Epithelial cell of esophagus (primary cell): Measurements from ENCODE around the gene SLC4A5.

Experiments
- DNase-seq: peaks from one replicate; pipeline ENCODE4 v3.0.0; 2010; ENCODE audit warnings: low read depth
- H3K4me3 ChIP-seq: 2 replicates; pipeline ENCODE4 v1.5.1; 2011; ENCODE audit warnings: mild to moderate bottlenecking, low read length, control low read depth
- TF ChIP-seq, protein P1 (sequence below): IDR thresholded peaks from 2 replicates; pipeline ENCODE4 v1.5.1; 2011; ENCODE audit warnings: low read depth, mild to moderate bottlenecking, low read length, control low read depth, inconsistent platforms; ENCODE audit not compliant: insufficient read depth; ENCODE audit errors: missing control alignments

The SLC4A5 gene

DNA sequence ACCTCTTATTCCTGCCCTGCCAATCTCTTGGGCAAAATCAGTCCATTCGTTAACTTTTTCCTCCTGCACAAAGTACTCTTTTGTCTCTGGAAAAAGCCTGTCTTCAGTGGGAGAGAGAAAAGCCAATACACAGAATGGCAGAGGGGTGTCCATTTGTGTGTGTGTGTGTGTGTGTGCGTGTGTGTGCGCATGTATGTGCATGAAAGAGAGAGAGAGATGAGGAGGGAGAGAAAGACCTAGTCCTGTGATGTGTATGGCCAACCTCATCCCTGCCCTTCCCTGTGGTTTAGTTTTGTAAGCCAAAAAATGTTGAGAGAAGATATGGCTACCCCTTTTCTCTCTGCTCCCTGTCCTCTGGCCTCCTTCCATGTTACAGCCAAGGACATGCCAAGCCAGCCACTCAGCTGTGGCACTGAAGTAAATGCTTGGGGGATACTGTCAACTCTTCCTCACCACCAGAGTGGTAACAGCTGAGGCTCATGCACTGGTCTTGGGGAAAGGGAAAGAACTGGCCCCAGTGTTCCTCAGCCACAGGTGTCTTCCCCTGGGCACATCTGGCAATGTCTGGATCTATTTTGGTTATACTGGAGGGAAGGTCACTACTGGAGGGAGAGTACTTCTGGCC lies 10.6 kb downstream of the SLC4A5 start:
- no peak overlapping the region for H3K4me3 ChIP-seq
- TF ChIP-seq, protein P1, sequence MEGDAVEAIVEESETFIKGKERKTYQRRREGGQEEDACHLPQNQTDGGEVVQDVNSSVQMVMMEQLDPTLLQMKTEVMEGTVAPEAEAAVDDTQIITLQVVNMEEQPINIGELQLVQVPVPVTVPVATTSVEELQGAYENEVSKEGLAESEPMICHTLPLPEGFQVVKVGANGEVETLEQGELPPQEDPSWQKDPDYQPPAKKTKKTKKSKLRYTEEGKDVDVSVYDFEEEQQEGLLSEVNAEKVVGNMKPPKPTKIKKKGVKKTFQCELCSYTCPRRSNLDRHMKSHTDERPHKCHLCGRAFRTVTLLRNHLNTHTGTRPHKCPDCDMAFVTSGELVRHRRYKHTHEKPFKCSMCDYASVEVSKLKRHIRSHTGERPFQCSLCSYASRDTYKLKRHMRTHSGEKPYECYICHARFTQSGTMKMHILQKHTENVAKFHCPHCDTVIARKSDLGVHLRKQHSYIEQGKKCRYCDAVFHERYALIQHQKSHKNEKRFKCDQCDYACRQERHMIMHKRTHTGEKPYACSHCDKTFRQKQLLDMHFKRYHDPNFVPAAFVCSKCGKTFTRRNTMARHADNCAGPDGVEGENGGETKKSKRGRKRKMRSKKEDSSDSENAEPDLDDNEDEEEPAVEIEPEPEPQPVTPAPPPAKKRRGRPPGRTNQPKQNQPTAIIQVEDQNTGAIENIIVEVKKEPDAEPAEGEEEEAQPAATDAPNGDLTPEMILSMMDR: no peak
- no peak for DNase-seq

- no peak for DNase-seq
- no peak overlapping the region for H3K4me3 ChIP-seq
- TF ChIP-seq, protein P1: no peak
Observed at GRCh38 chr2:74328573-74328972, 14.6 kb downstream of the SLC4A5 start.

- no peak for DNase-seq
- TF ChIP-seq, protein P1: no peak
- H3K4me3 ChIP-seq: no peak overlapping the region
Observed at GRCh38 chr2:74328074-74328473, 15.1 kb downstream of the SLC4A5 start.

- no peak overlapping the region for H3K4me3 ChIP-seq
- TF ChIP-seq, protein P1: no peak
- no peak for DNase-seq
Observed at GRCh38 chr2:74327627-74328026, 15.6 kb downstream of the SLC4A5 start.

- no peak for DNase-seq
- TF ChIP-seq, protein P1: no peak
- H3K4me3 ChIP-seq: no peak overlapping the region
Observed at GRCh38 chr2:74327199-74327598, 16.0 kb downstream of the SLC4A5 start.

- DNase-seq: no peak
- TF ChIP-seq, protein P1: no peak
- H3K4me3 ChIP-seq: no peak overlapping the region
Observed at GRCh38 chr2:74325815-74326214, 17.4 kb downstream of the SLC4A5 start.

- no peak for DNase-seq
- TF ChIP-seq, protein P1: no peak
- H3K4me3 ChIP-seq: no peak overlapping the region
Observed at GRCh38 chr2:74321737-74322136, 21.5 kb downstream of the SLC4A5 start.
